Right renal cortex interstitium (tissue), 3 donors: ENCODE results near the gene FHIP1B. TPM values are rescaled to one million over a fixed set of nuclear protein-coding genes. Genes with fewer than 3 reads are reported as not detected.

ENCODE experiments used
- DNase-seq, 3 donors: peaks; one replicate each; pipeline ENCODE4 v3.0.0-alpha.2; 2013; ENCODE audit warnings: low read depth in 3 of 3, low spot score in 2 of 3
- polyA plus RNA-seq, 3 donors: library from polyadenylated mRNA; unstranded; fragments of 120-200 nt; gene quantifications; one replicate each; pipeline ENCODE4 v1.2.1, GENCODE V29; 2013; ENCODE audit not compliant: insufficient read length in 3 of 3

The FHIP1B gene
- polyA plus RNA-seq, 3 donors, result 35.4 to 45.6 (median 38.1) TPM

- DNase-seq, result no peak
Observed at GRCh38 chr11:6240781-6241180, 6.3 kb upstream of the FHIP1B start.

GRCh38 chr11:6240139-6240538 is 5.7 kb upstream of the FHIP1B start:
- DNase-seq, result no peak

DNA sequence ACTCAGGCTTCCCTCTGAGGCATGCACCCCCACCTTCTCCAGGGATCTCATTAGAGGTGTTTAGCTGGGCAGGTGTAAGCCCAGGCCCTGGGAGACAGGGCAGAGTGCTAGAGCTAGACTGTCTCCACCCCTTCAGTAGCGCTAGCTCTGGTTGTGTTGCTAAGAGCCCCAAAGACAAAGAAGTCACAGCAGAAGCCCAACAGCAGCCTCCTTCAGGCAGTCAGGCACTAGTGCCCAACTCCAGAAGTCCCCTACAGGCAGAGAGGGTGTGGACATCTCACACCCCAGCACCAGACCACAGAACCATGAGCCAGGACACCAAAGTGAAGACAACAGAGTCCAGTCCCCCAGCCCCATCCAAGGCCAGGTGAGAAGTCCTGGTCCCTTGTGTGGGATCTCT is 4.5 kb upstream of the FHIP1B start, which contains the start of gene CNGA4:
TSS of gene CNGA4 (plus strand) at position 188 of the 400 bp plus-strand sequence. CDS start at position 306, 118 bp downstream.
- no peak for DNase-seq

DNA sequence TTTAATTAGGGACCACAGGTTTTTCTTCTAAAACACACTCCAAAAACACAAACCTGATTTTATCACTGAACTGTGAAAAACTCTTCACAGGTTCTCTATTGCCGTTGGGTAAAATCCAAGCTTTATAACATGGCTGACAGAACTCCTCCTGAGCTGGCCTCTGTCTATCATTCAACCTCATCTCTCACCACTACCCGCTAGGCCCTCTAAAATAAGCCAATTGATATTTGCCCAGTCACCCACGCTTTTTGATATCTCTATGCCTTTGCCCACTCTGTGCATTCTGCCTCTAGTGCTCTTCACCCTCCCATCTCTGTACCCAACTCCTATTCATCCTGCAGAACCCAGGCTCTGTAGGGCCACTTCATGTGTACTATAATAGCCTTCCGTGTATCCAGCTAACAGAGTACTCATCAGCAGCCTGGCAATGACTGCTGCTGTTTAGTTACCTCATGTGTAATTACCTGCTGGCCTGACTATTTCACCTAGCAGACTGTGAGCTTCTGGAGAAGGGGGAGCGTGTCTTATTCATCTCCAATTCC is 3.4 kb upstream of the FHIP1B start:
- no peak for DNase-seq

DNA sequence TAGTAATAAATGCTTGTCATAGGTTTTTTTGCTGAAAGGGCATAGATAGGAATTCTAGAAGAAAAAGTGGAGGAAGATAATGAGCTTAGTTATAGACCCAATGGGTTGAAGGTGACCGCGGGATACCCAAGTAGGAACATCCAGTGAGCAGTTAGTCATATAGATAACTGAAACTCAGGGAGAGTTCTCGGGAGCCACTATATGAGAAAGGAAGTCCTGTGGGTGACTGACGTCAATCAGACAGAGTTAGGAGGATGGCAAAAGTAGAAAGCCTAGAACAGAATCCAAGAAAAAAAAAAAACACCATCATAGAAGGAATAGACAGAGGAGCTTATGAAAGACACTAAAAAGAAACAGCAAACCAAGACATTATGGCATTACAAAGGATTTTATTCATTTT is 2.8 kb upstream of the FHIP1B start:
- no peak for DNase-seq

DNA sequence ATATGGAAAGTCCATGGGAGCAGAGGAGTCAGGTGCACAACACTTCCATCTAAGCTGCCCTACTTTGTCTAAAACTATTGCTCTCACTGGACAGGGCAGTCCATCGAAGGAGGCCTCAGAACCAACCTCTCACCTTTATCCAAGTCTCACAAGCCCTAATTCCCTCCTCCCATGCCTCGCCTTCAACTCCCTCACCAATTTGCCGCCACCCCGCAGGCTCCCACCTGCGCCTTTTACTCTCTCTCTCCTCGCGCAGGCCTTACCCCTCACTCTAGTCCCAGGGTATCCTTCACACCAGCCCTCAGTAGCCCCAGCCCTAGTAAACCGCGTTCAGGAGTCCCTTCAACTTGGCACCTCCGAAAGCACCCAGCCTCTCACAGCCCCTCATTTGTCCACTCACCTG is 451 bp downstream of the FHIP1B start:
- DNase-seq, result no peak

DNA sequence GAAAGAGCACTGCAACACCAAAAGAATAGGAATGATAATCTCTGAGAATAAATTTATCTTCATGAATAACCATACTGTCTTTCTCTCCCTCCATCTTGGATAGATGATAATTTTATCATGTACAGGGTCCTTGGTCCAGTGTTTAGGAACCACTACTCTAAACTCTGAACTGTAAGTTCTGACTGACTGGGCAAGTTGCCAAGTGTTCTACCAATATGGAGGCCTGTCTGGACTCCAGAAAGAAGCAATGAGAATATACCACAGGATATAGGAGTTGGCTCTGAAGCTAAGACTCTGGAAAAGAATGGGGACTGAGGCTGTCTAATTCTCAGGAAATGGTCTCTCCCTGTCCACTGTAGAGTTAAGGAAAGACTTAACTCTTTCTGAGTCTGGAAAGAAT is 1.5 kb downstream of the FHIP1B start:
- DNase-seq, result no peak

DNA sequence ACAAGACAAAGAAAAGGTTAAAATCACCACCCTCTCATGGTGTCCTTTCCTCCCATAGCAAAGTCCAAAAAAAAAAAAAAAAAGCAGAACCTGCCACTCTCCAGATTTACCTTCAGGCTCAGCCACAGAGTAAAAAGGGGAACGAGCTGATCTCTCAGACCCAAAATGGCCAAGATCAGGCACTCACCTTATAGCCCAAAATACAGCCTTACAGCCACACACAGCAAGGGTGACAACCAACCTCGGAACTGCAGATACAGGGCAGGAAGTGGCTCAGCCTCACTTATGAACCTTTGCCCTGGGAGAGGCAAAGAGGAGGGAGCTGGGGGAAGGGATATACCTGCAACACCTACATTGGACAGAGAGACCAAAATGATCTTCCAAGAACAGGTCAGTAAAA is 4.5 kb downstream of the FHIP1B start:
- DNase-seq, result no peak

GRCh38 chr11:6228520-6228919 is 5.9 kb downstream of the FHIP1B start:
- DNase-seq, result no peak

DNA sequence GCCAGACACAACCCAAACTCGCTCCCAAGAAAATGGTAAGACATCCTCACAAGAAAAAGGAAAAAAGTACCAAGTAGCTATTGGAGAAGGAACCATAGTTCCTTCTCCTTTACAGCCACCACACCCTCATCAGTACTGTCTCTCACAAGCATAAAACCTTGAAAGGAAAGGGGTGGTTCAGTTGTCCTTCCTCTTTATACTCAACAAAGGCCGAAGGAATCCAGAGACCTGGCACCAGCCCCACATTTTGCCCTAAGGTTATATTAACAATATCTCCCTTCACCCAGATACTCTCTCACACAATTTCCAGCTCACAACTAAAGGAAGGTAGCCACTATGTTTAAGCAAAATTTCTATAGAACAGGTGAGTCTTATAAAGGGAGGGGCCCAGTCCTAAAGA is 8.5 kb downstream of the FHIP1B start:
- DNase-seq, result no peak

DNA sequence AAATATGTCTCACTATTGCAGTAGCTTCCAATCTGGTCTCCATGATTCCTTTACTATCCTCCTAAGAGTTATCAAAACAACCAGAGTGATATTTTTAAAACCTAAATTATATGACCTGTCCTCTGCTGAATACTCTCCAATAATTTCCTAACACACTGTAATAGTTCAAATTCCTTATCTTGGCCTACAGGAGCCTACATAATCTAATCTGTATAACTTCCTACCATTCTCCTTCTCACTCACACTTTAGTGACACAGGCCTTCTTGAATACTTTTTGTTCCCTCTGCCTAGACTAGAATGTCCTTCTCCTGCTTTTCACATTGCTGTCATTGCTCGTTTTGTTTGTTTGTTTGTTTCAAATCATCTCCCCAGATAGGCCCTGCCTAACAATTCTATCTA is 9.4 kb downstream of the FHIP1B start:
- DNase-seq, result no peak

GRCh38 chr11:6224421-6224820 is 10.0 kb downstream of the FHIP1B start:
- DNase-seq, result no peak

DNA sequence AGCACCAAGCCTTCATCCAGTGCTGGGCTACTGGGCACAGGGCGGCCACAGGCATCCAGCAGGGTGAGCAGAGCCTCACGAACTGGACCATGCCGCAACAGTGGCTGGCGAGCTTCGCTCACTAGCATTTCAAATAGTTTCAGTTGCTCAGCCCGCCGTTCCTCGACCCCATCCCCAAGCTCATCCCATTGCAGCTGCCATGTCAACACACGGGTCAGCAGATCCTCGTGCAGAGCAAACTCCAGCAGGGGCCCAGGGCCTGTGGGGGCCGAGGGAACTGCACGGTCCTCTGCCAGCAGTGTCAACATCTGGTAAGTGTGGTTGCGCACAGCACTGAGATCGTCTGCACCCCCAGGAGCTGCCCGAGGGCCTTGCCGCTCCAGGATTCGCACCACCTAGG is 10.6 kb downstream of the FHIP1B start:
- no peak for DNase-seq

- DNase-seq, result no peak
Observed at GRCh38 chr11:6219359-6219758, 15.1 kb downstream of the FHIP1B start.

DNA sequence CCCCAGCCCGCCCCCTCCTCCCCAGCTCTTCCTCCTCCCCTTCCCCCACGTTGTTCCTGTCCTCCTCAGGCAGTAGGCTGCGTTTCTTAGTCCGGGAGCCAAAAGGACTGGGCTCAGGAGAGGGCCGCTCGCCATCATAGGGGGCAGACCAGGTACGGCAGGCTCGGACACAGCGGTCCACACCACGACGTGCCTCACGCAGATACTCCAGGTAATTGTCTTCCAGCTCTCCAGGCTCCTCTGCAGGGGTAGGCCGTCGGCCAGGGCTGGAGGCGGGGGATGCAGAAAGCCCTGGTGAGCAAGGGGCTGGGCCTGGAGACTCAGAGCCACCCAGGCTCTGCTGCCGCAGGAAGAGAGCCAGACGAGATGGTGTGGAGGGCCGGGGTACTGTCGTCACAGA is 16.7 kb downstream of the FHIP1B start:
- no peak for DNase-seq

- no peak for DNase-seq
Observed at GRCh38 chr11:6216501-6216900, 17.9 kb downstream of the FHIP1B start.

GRCh38 chr11:6214530-6214929 is 19.9 kb downstream of the FHIP1B start:
- no peak for DNase-seq

- DNase-seq, result no peak
Observed at GRCh38 chr11:6210274-6210955, 24.0 kb downstream of the FHIP1B start.

DNA sequence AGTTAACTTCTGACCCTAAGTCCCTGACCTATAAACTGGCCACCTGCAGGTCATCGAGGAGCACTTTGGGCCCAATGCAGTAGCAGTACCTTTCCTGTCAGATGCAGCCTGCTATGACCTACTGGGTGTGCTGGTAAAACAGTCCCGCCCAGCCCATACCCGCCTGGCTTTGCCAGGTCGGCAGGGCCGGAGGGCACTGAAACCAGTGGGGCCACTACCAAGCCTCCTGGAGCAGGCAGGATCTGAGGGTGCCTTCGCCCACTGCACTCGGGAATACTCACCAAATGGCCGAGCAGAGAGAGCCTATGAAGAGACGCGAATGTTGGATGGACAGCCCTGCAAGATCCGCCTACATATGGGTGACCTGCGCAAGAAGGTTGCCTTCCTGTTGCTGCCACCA is 24.6 kb downstream of the FHIP1B start:
- DNase-seq, result no peak

DNA sequence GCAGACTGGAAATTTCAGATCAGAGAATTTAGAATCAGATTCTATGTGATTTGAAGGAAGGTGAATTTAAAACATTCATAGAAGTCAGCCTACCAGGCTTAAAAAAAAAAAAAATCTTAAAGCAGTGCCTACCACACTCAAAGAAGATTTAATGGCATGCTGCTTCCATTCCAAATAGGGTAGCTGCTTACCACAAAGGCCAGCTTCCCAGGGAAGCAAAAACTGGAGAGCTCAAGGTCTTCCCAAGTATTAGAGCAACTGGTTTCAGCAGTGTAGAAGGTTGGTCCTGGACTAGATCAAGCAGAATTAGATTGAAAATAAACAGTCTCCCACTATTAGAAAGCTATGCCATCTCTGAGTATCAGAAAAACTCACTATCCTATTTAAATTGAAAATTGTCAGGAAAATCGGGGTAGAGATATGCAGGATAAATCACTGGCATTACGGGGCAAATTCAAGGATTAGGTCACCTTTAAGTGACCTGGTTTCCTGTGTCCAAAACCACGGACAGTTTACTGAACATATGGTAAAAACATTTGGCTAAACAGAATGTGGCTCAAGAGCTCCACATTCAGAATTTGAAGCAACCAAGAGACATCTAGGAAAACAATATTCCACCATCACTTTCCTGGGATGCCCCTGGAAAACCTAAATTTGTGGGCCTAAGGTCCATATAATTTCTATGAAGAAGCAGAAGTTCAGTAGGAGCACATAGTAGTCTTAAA is 27.8 kb downstream of the FHIP1B start:
- no peak for DNase-seq

- DNase-seq, result no peak
Observed at GRCh38 chr11:6205366-6205765, 29.1 kb downstream of the FHIP1B start, which contains the start of gene C11orf42. TSS of gene C11orf42 (plus strand) at chr11:6205557. CDS start at chr11:6205616, 59 bp downstream.

GRCh38 chr11:6204706-6205105 is 29.7 kb downstream of the FHIP1B start:
- DNase-seq, result no peak
